ENCODE measurements around the gene BLOC1S5.

The BLOC1S5 gene

GRCh38 chr6:8000188-8000596 is 64.0 kb downstream of the BLOC1S5 start:
- Histone ChIP-seq H3K9ac (ENCODE audit: low read depth, low read length, poor library complexity, severe bottlenecking) (no peak overlapping the region), H3K9me3 (ENCODE audit: insufficient read depth, low read depth, low read length) (no peaks in the 10 kb centered on the region), H3K9me2 (replicated peaks; ENCODE audit: low read depth, low read length) (no peaks in the 10 kb centered on the region), H2AFZ (ENCODE audit: low read length) (no peak overlapping the region), H3K4me2 (ENCODE audit: low read depth, low read length, poor library complexity, severe bottlenecking) (no peak overlapping the region), H3F3A (ENCODE audit: low read depth) (no peaks in the 10 kb centered on the region), H3K36me3 (ENCODE audit: insufficient read depth, low read length) (no peaks in the 10 kb centered on the region), H3K4me3 (ENCODE audit: low read length, poor library complexity, severe bottlenecking) (no peak overlapping the region), H4K20me1 (ENCODE audit: insufficient read depth, low read length, poor library complexity, severe bottlenecking) (no peaks in the 10 kb centered on the region), H3K27me3 (ENCODE audit: insufficient read depth, low read length, poor library complexity, severe bottlenecking) (no peaks in the 10 kb centered on the region), H3K79me2 (ENCODE audit: insufficient read depth, low read length) (no peaks in the 10 kb centered on the region), H3K4me1 (ENCODE audit: insufficient read depth, low read length, poor library complexity, severe bottlenecking) (peaks cover 5% of the 10 kb centered on the region)
- TF ChIP-seq EZH2phosphoT487 (IDR thresholded peaks at IDR 0.05; ENCODE audit: borderline replicate concordance) (no peak), CTCF (conservative IDR thresholded peaks at IDR 0.05; ENCODE audit: low read length) (no peak)

- H3K4me1 ChIP-seq (ENCODE audit: insufficient read depth, low read length, poor library complexity, severe bottlenecking): no peaks in the 10 kb centered on the region
- H3K27me3 ChIP-seq (ENCODE audit: insufficient read depth, low read length, poor library complexity, severe bottlenecking): no peaks in the 10 kb centered on the region
- no peak overlapping the region for H3K9ac ChIP-seq (ENCODE audit: low read depth, low read length, poor library complexity, severe bottlenecking)
- no peak overlapping the region for H3K4me2 ChIP-seq (ENCODE audit: low read depth, low read length, poor library complexity, severe bottlenecking)
- no peaks in the 10 kb centered on the region for H3K79me2 ChIP-seq (ENCODE audit: insufficient read depth, low read length)
- H2AFZ ChIP-seq (ENCODE audit: low read length): no peak overlapping the region
- H4K20me1 ChIP-seq (ENCODE audit: insufficient read depth, low read length, poor library complexity, severe bottlenecking): no peaks in the 10 kb centered on the region
- H3K4me3 ChIP-seq (ENCODE audit: low read length, poor library complexity, severe bottlenecking): no peak overlapping the region
- H3K9me3 ChIP-seq (ENCODE audit: insufficient read depth, low read depth, low read length): no peaks in the 10 kb centered on the region
- no peaks in the 10 kb centered on the region for H3K9me2 ChIP-seq (replicated peaks; ENCODE audit: low read depth, low read length)
- H3K36me3 ChIP-seq (ENCODE audit: insufficient read depth, low read length): no peaks in the 10 kb centered on the region
- no peak for TF ChIP-seq EZH2phosphoT487 (IDR thresholded peaks at IDR 0.05; ENCODE audit: borderline replicate concordance)
- no peak for TF ChIP-seq CTCF (conservative IDR thresholded peaks at IDR 0.05; ENCODE audit: low read length)
- H3F3A ChIP-seq (ENCODE audit: low read depth): no peaks in the 10 kb centered on the region
Observed at GRCh38 chr6:7999201-7999600, 65.0 kb downstream of the BLOC1S5 start.

GRCh38 chr6:7998103-7998725 is 66.0 kb downstream of the BLOC1S5 start:
- H3K9me3 ChIP-seq (ENCODE audit: insufficient read depth, low read depth, low read length): no peaks in the 10 kb centered on the region
- no peaks in the 10 kb centered on the region for H3F3A ChIP-seq (ENCODE audit: low read depth)
- no peaks in the 10 kb centered on the region for H4K20me1 ChIP-seq (ENCODE audit: insufficient read depth, low read length, poor library complexity, severe bottlenecking)
- no peaks in the 10 kb centered on the region for H3K27me3 ChIP-seq (ENCODE audit: insufficient read depth, low read length, poor library complexity, severe bottlenecking)
- H3K36me3 ChIP-seq (ENCODE audit: insufficient read depth, low read length): no peaks in the 10 kb centered on the region
- H3K9ac ChIP-seq (ENCODE audit: low read depth, low read length, poor library complexity, severe bottlenecking): no peak overlapping the region
- no peaks in the 10 kb centered on the region for H3K79me2 ChIP-seq (ENCODE audit: insufficient read depth, low read length)
- TF ChIP-seq EZH2phosphoT487 (IDR thresholded peaks at IDR 0.05; ENCODE audit: borderline replicate concordance): no peak
- TF ChIP-seq CTCF (conservative IDR thresholded peaks at IDR 0.05; ENCODE audit: low read length): no peak
- no peaks in the 10 kb centered on the region for H3K9me2 ChIP-seq (replicated peaks; ENCODE audit: low read depth, low read length)
- no peak overlapping the region for H3K4me2 ChIP-seq (ENCODE audit: low read depth, low read length, poor library complexity, severe bottlenecking)
- H2AFZ ChIP-seq (ENCODE audit: low read length): no peak overlapping the region
- no peaks in the 10 kb centered on the region for H3K4me1 ChIP-seq (ENCODE audit: insufficient read depth, low read length, poor library complexity, severe bottlenecking)
- H3K4me3 ChIP-seq (ENCODE audit: low read length, poor library complexity, severe bottlenecking): no peak overlapping the region
